Right hindlimb (tissue), 1 donor: ENCODE data around the gene TBC1D21.

Source experiments
- DNase-seq: peaks from one replicate; pipeline ENCODE4 v3.0.0-alpha.2; 2018

The TBC1D21 gene

DNA sequence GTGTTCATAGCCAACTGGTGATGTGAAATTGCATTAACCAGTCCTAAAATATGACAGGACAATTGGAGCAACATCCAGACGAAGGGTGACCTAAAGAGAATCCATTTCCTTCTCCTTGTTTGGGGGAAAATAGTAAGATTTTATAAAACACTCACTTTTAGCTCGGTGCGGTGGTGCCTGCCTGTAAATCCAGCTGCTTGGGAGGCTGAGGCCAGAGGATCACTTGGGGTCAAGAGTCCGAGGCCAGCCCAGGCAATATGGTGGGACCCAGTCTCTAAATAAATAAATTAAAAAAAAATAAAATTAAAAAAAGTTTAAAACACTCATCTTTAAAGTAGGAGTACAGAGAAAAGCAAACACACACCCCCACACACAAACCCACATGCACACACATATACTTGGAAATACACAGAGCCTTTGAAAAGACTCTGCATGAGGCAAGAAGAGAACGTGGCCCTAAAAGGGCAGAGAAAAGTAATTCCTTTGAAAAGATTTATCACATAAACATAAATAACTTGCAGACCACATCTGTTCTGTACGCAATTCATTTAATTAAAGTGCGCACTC is 38.7 kb downstream of the TBC1D21 start:
- DNase-seq, result no peak

GRCh38 chr15:73914145-73914544 is 40.8 kb downstream of the TBC1D21 start:
- no peak for DNase-seq

DNA sequence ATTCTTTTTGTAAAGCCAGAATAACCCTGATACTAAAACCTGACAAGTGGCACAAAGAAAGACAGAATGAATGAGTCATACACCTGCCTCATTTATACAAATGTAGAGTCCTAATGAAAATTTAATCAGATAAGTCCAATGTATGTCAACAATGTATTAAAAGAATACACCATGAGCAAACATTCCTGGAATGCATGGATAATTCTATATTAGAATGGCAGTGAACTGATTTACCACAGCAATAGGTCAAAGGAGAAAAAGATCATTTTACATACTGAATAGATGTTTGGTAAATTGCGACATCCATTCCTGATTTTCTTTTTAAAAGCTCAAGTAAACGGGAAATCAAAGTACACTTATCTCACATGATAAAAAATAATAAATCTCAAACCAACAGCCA is 41.7 kb downstream of the TBC1D21 start:
- DNase-seq, result no peak

DNA sequence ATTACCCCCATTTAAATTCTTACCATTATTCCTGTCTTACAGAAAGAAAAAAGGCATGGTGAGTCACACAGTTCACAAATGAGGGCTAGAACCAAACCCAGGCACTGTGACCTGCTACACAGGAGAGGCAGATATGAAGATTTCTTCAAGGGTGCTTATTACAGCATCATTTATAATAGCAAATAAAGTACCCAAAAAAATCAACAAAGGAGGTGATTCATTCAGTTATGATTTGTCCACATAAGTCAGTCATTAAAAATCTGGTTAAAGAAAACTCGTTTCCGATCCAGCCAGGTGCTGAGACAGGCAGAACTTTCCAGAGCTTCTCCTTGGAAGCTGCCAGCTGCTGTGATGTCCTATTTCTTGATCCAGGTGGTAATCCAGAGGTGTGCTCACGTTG is 45.4 kb downstream of the TBC1D21 start:
- DNase-seq, result no peak

DNA sequence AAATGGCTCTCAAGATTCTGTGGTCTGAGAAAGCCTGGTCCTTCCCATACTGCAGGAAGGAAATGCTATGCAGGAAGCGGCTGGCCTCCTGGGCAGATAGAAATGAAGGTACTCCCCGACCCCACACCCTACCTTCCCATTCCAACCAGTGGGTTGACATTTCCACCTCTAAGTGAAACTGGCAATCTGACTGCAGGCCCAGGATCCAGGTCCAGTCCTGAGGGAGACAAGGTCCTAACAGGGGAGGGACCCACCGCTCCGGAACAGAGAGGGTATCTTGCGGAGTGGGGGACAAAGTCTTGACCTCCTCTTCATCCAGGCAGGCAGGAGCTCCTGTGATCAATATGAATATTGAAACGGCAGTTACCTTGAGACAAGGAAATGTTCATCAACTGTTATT is 46.3 kb downstream of the TBC1D21 start:
- DNase-seq, result no peak

DNA sequence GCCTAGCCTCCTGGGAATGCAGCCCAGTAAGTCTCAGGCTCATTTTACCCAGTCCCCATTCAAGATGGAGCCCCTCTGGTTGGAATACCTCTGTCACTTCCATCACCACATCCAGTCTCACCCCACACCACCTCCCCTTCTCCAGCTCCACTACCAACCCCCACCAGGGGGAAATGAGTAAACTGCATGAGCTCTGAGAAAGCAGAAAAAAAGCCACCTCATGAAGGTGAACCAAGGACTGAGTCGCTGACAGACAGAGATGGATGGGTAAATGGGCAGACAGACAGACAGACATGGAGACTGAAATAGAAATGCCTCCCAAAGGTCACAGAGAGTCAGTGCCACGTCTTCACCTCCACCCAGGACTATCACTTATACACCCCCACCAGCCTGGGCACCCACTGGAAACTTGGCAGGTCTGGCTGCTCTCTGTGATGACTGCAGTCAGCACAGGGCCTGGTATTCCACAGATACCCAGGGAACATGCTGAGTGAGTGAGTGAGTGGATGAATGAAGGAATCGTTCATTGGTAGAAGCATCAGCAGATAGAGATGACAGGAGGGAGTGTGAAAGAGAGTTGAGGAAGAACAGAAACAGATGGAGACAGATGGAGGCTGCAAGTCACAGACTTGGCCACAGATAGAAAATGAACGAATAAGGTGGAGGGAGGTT is 48.0 kb downstream of the TBC1D21 start:
- DNase-seq, result no peak

DNA sequence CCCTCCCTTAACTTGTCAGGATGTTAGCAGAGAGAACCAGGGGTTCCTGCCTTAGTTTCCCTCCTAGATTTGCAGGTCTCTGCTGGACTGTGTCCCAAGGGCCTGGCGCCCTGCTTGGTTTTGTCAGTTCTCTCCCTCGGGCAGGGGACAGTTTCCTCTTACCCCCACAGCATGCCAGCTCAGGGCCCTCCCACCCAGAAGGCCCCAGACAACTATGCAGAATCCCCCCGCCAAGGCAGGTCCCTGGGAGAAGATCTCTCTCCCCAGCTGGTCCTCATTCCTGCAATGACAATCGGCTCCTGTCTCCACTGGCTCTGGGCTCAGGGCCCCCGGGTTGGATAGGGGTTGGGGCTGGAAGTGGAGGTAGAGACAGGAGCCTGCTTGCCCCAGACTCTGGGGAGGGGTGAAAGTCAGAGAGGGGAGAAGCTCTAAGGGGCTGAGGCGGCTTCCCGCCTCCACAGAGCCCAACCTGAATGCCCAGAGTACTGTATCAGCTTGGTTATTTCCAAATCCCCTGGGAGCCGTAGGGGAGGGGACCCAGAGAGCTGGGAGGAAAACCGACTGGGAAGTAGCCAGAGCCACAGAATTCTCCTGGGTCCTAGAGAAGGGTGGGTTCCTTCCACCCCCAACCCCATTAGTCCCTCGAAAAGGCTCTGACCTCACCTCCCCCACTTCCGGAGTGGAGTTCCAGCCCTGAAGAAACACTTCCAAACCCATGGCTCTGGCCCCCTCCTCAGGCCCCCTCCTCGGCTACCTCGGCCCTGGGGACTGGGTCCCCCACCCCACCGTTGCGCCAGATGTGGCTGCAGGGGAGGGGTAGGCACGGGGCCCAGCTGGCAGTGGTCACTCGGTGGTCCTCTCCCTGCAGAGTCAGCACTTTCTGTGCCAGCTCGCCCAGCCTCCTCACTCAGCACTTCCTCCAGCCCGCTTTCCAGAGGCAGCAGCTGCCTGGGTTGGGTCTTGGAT is 49.1 kb downstream of the TBC1D21 start:
- peak; percentile 72 for DNase-seq

GRCh38 chr15:73923156-73923487 is 49.8 kb downstream of the TBC1D21 start:
- no peak for DNase-seq

DNA sequence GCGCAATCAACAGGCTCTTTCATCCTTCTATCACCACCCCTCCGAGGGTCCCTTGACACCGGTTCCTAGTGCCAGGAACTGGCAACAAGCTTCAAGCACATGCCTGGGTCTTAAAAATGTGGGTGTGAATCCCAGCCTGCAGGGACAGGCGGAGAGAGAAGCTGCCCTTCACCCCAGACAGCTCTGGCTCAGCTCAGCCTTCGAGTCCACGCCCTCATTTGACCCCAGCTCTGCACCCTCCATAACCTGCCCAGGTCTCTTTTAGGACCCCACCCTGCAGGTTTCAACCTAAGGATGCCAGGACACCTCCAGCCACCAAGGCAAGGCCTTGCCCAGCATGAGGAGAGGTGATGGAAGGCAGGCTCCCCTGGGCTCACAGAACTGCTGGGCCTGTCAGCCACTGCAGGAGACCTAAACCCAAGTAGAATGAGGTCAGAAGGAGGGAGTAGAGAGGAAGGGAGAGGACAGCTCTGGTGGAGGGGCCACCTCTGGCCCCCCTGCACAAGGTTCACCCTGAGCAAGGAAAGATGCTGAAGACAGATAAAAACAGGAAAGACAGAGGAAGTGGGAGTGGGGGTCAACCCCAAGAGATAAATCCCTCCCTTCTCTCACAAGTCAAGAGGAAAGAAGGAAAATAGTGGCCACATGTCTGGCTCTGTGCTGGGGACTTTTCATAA is 50.3 kb downstream of the TBC1D21 start:
- no peak for DNase-seq

- DNase-seq, result peak; percentile 78
These were observed 51.0 kb downstream of the TBC1D21 start for GRCh38 chr15:73924171-73924921.

GRCh38 chr15:73925848-73926218 is 52.5 kb downstream of the TBC1D21 start:
- no peak for DNase-seq

- DNase-seq, result peak; percentile 88
These were observed 53.0 kb downstream of the TBC1D21 start, which contains the start of gene LOXL1 for GRCh38 chr15:73926219-73927002. LOXL1 (plus strand) TSS chr15:73926462; CDS start chr15:73926784, 322 bp downstream.

- peak; percentile 71 for DNase-seq
These were observed 53.7 kb downstream of the TBC1D21 start for GRCh38 chr15:73927003-73927475.

DNA sequence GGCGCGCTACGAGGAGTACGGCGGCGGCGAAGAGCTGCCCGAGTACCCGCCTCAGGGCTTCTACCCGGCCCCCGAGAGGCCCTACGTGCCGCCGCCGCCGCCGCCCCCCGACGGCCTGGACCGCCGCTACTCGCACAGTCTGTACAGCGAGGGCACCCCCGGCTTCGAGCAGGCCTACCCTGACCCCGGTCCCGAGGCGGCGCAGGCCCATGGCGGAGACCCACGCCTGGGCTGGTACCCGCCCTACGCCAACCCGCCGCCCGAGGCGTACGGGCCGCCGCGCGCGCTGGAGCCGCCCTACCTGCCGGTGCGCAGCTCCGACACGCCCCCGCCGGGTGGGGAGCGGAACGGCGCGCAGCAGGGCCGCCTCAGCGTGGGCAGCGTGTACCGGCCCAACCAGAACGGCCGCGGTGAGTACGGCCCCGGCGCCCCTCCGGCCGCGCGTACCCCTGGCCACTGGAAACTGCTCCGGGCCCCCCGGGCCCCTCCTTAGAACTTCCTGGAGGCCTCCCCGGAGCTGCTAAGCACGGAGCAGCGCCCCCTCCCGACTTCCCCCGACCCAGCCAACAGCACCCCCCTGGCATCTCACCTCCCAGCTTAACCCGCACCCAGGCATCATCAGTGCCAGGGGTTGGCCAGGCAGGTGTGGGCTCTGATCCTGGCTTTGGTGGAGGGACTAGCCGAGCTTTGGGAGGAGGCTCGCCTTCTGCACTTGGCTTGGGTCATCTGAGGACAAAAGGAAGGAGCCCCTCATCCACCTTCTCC is 54.3 kb downstream of the TBC1D21 start:
- DNase-seq, result peak; percentile 62

DNA sequence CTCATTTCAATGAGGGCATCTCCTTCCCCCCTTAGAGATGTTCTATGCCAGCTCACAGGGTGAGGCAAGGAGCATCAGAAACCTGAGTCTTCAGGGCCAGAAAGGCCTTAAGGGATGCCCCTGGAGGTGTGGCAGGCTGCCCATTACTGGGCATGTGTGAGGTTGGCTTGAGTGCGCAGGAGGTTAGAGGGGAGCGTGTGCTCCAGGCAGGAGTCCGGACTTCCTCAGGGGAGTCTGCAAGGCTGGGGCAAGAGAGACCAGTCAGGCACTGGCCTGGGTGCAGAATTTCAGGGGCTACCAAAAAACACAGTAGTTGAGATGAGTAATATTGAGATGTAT is 54.8 kb downstream of the TBC1D21 start:
- no peak for DNase-seq

- no peak for DNase-seq
These were observed 55.7 kb downstream of the TBC1D21 start for GRCh38 chr15:73928971-73929627.

- peak; percentile 74 for DNase-seq
These were observed 57.0 kb downstream of the TBC1D21 start for GRCh38 chr15:73930371-73930770.

- DNase-seq, result no peak
These were observed 57.5 kb downstream of the TBC1D21 start for GRCh38 chr15:73930790-73931281.

GRCh38 chr15:73931441-73931840 is 58.1 kb downstream of the TBC1D21 start:
- no peak for DNase-seq
